Right lobe of liver (tissue), 6 donors: Measurements from ENCODE around the gene DCAF11. TPM values are rescaled to one million over a fixed set of nuclear protein-coding genes. Genes with fewer than 3 reads are reported as not detected.

Experiments
- ATAC-seq, 4 donors: fragments of 200-7000 bp; cut with Tn5 transposase; one replicate each; pipeline ENCODE4 v1.9.1; 2020; ENCODE audit warnings: mild to moderate bottlenecking in 4 of 4, moderate library complexity in 4 of 4
- DNase-seq, 3 donors: peaks; one replicate each; pipeline ENCODE4 v3.0.0-alpha.2; 2020
- H3K27ac ChIP-seq, 3 donors: fragments of 200-600 bp; one replicate each; pipeline ENCODE4 v1.8.0; 2022
- H3K27me3 ChIP-seq, 2 donors: fragments of 200-600 bp; one replicate each; pipeline ENCODE4 v1.8.0; 2022
- H3K36me3 ChIP-seq, 4 donors: fragments of 200-600 bp; sonication (generic) in 1 of 4; one replicate each; pipeline versions ENCODE4 v1.5.1 to v1.8.0; 2017 to 2022; ENCODE audit warnings: control low read depth in 1 of 4
- H3K4me1 ChIP-seq, 4 donors: fragments of 200-600 bp; sonication (generic) in 1 of 4; one replicate each; pipeline versions ENCODE4 v1.5.1 to v1.8.0; 2017 to 2022; ENCODE audit warnings: control low read depth in 1 of 4
- H3K4me3 ChIP-seq, 3 donors: fragments of 200-600 bp; one replicate each; pipeline ENCODE4 v1.8.0; 2022
- H3K9me3 ChIP-seq, 4 donors: fragments of 200-600 bp; sonication (generic) in 1 of 4; one replicate each; pipeline versions ENCODE4 v1.5.1 to v1.8.0; 2017 to 2022; ENCODE audit warnings: control low read depth in 1 of 4
- POLR2A ChIP-seq: fragments of 450-650 bp; IDR thresholded peaks from one replicate; pipeline ENCODE4 v1.6.1; 2017; ENCODE audit warnings: antibody characterized with exemption, mild to moderate bottlenecking
- WGBS: methylation state at CpG from one replicate; pipeline ENCODE4 v1.1.6; 2018; ENCODE audit warnings: low coverage, low lambda C conversion rate; ENCODE audit not compliant: insufficient coverage; ENCODE audit errors: missing lambda C conversion rate; 5-methylcytosine and 5-hydroxymethylcytosine counted together
- intact Hi-C, 2 donors: fragments of 100-400 bp; cut with DNase I; formaldehyde crosslinking; loops; one replicate each; pipeline versions ENCODE4 v1.11.2 to v1.14.1; 2022
- total RNA-seq, 6 experiments: library from RNA; depleted of rRNA in 2 of 6; stranded (reverse); fragments of >200 nt in 2 of 6; fragmentation: NEBNext Ultra II Directional in 3 of 6; extraction: Animal tissue kit (Norgen Biotek cat#: 25700) in 3 of 6; gene quantifications; one replicate each; pipeline versions ENCODE4 v1.1.0 to v1.2.4, GENCODE V29; 2016 to 2023
- TF ChIP-seq, protein P1 (sequence below), 4 donors: fragments of 200-600 bp in 3 of 4; fragments of 450-650 bp in 1 of 4; IDR thresholded peaks; one replicate each; pipeline versions ENCODE4 v1.5.1 to v1.8.0; 2016 to 2022; ENCODE audit warnings: antibody characterized with exemption in 4 of 4, mild to moderate bottlenecking in 2 of 4
- donor health status: DM: no; HTN: yes; CAD: no.
- donor health status: DM: no; HTN: no; CAD: no.
- donor health status: DM: no; HTN: no; CAD: no.
- donor health status: DM: no; HTN: yes; CAD: no.
- donor health status: DM: no; HTN: yes; CAD: no.

The DCAF11 gene
- total RNA-seq, 6 experiments from 2014 or later, result 65.9 to 180 (median 103) TPM

DNA sequence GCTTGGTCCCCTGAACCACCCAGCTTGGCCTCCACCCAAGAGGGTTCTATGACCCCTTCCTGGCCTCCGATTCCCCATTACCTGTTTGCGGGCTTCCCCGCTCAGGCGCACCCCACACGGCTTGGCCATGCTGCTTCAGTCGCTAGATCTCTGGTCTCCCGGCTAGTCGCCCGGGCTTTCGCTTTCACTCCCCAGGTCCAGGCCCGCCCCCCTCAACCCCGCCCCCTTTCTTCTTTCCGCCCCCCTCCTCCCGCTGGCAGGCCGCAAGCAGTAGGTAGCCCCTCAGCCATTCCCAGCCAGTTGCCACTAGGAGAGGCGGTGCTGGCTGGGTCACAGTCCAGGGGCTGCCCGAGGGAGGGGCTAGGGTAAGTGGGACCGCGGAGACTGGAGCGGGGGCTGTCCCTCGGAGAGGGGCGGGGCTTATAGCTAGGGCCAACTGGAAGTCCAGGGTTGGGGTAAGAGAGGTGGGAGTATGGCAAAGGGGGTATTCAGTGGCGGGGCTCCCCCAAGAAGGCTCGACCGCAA lies 31.9 kb downstream of the DCAF11 start, which contains the start of gene PSME2:
Gene PSME2 (minus strand): TSS at position 158 of the 525 bp plus-strand sequence. CDS start 29 bp downstream, at position 129.
- Histone ChIP-seq H3K27ac (peak within 1 kb of the TSS; percentile 49 to 79 (median 75)), H3K27me3 (no peaks in the 10 kb centered on the region), H3K9me3 (no peaks in the 10 kb centered on the region), H3K36me3 (peaks cover 0 to 38% (median 14%) of the 10 kb centered on the region in 4 donors), H3K4me3 (peak within 1 kb of the TSS; percentile 70 to 86 (median 83)), H3K4me1 (peaks cover 0 to 22% (median 6%) of the 10 kb centered on the region in 4 donors)
- DNase-seq (peak; percentile 98 to 99 (median 99)), ATAC-seq (peak; percentile 84 to 91 (median 87))
- intact Hi-C loops, result no loop called here
- TF ChIP-seq POLR2A, result peak; percentile 22
- TF ChIP-seq, protein P1, sequence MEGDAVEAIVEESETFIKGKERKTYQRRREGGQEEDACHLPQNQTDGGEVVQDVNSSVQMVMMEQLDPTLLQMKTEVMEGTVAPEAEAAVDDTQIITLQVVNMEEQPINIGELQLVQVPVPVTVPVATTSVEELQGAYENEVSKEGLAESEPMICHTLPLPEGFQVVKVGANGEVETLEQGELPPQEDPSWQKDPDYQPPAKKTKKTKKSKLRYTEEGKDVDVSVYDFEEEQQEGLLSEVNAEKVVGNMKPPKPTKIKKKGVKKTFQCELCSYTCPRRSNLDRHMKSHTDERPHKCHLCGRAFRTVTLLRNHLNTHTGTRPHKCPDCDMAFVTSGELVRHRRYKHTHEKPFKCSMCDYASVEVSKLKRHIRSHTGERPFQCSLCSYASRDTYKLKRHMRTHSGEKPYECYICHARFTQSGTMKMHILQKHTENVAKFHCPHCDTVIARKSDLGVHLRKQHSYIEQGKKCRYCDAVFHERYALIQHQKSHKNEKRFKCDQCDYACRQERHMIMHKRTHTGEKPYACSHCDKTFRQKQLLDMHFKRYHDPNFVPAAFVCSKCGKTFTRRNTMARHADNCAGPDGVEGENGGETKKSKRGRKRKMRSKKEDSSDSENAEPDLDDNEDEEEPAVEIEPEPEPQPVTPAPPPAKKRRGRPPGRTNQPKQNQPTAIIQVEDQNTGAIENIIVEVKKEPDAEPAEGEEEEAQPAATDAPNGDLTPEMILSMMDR (IDR thresholded peaks at IDR 0.05), result no peak
- WGBS, result 0% methylated on average over 23 of the region's 25 CpGs

DNA sequence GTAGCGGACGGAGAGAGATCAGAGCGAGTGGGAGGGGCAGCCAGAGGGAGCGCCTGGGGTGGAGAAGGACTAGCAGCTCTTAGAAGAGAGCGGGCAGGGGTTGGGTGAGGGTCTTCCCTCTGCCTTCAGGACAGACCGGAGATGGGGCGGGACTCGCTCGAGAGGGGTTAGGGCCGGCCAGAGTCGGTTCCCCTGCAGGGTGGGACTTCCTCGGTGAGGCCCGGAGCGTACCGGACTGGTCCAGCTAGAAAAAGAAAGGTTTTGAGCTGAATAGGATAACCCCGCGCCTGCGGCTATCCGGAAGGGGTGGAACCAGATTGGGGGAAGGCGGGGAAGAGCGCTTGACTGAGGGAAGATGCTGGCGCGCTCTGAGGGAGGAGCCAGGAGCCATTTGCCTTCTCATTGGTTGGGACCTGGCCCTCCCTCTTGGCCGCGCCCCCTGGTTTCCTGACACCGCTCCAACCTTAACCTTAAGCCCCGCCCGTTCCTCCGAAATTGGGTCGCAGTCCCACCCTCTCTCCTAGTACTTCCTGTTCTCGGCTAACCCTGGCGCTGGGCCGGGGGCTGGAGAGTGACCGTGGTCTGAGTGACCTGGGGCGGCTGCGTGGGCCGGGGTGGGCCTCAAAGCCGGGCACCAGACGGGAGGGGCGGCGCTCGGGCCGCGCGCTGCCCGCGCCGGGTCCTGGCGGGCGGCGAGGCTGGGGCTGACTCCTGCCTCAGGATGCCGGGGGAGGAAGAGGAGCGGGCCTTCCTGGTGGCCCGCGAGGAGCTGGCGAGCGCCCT lies 32.6 kb downstream of the DCAF11 start, which contains the start of gene RNF31:
Gene RNF31 (plus strand): TSS at position 521 of the 783 bp plus-strand sequence. CDS start 201 bp downstream, at position 722.
- Histone ChIP-seq H3K27me3 (no peaks in the 10 kb centered on the region), H3K4me1 (peaks cover 0 to 18% (median 4%) of the 10 kb centered on the region in 4 donors), H3K27ac (peak within 1 kb of the TSS; percentile 49 to 79 (median 75)), H3K36me3 (peaks cover 0 to 44% (median 19%) of the 10 kb centered on the region in 4 donors), H3K4me3 (peak within 1 kb of the TSS; percentile 70 to 86 (median 83)), H3K9me3 (no peaks in the 10 kb centered on the region)
- ATAC-seq (peak; percentile 89 to 93 (median 90)), DNase-seq (peak; percentile 98 to 99 (median 98))
- intact Hi-C loops, result no loop called here
- WGBS, result 0% methylated on average over 22 of the region's 57 CpGs
- TF ChIP-seq, protein P1 (IDR thresholded peaks at IDR 0.05), result peak in 1 of 4 donors; percentile 12
- TF ChIP-seq POLR2A, result peak; percentile 54

DNA sequence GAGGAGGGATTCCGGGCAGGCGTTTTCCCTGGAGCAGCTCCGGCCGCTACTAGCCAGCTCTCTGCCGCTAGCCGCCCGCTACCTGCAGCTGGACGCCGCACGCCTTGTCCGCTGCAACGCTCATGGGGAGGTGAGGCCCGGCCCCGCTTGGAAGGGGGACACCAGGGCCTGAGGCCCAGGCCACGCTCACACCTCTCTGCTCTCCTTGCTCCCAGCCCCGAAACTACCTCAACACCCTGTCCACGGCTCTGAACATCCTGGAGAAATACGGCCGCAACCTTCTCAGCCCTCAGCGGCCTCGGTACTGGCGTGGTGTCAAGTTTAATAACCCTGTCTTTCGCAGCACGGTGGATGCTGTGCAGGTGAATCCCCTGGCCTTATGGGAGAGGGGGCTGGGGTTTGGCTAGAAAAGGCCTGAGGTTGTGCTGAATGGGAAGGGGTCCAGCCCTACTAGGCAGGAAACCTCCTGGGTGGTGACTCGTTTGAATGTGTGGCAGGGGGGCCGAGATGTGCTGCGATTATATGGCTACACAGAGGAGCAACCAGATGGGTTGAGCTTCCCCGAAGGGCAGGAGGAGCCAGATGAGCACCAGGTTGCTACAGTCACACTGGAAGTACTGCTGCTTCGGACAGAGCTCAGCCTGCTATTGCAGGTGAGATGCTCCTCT lies 33.3 kb downstream of the DCAF11 start:
- Histone ChIP-seq H3K27me3 (no peaks in the 10 kb centered on the region), H3K4me1 (peaks cover 0 to 16% (median 3%) of the 10 kb centered on the region in 4 donors), H3K4me3 (peak overlapping the region; percentile 70 to 86 (median 83)), H3K27ac (peak overlapping the region; percentile 49 to 79 (median 75)), H3K36me3 (peaks cover 0 to 52% (median 25%) of the 10 kb centered on the region in 4 donors), H3K9me3 (no peaks in the 10 kb centered on the region)
- WGBS, result 0% methylated on average over 14 of the region's 29 CpGs
- intact Hi-C loops, result no loop called here
- ATAC-seq (no peak), DNase-seq (peak in 1 of 3 donors; percentile 69)
- no peak for TF ChIP-seq POLR2A
- TF ChIP-seq, protein P1 (IDR thresholded peaks at IDR 0.05), result no peak

DNA sequence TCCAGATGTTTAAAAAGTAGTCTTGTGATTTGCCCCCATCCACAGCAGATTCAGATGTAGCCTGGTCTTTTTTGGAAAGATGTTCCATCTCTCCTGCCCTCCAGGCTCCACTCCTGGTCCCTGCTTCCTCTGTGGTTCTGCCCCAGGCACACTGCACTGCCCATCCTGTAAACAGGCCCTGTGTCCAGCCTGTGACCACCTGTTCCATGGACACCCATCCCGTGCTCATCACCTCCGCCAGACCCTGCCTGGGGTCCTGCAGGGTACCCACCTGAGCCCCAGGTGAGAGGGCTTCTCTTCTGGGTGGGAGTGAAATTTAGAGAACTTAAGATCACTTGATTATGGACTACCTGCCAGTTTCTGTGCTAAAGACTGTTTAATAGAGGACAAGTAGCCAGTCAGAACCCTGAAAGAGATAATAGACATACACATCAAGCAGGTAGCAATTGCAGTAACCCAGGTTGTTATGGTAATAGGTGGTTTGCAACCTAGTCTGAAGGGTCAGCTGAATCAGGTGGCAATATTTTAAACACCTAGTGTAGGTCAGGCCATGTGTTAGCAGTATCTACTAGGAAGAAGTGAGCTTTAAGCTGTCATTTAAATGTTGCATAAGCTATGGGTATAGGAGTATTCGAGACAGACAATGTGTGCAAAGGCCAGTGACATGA lies 34.9 kb downstream of the DCAF11 start:
- peak in 1 of 3 donors; percentile 45 for DNase-seq
- Histone ChIP-seq H3K27me3 (no peaks in the 10 kb centered on the region), H3K36me3 (peaks cover 0 to 51% (median 22%) of the 10 kb centered on the region in 4 donors), H3K4me3 (no peak overlapping the region), H3K27ac (no peak overlapping the region), H3K4me1 (peaks cover 0 to 16% (median 3%) of the 10 kb centered on the region in 4 donors), H3K9me3 (no peaks in the 10 kb centered on the region)
- TF ChIP-seq, protein P1 (IDR thresholded peaks at IDR 0.05), result no peak
- WGBS, result 92% methylated on average over 2 of the region's 3 CpGs
- intact Hi-C loops, result no loop called here
- ATAC-seq, result no peak
